Breast epithelium (tissue), 3 donors: Measurements from ENCODE around the gene THAP5.

Experiments used
- POLR2A ChIP-seq: fragments of 450-650 bp; IDR thresholded peaks from one replicate; pipeline ENCODE4 v1.6.1; 2016; ENCODE audit warnings: antibody characterized with exemption, mild to moderate bottlenecking, moderate library complexity
- POLR2AphosphoS5 ChIP-seq, 3 donors: sonication (generic); formaldehyde crosslinking; IDR thresholded peaks; one replicate each; pipeline ENCODE4 v1.6.1; 2017; ENCODE audit warnings: antibody characterized with exemption in 3 of 3
- TF ChIP-seq, protein P1 (sequence below), 3 donors: fragments of 450-650 bp; IDR thresholded peaks; one replicate each; pipeline ENCODE4 v1.5.1; 2016 to 2017; ENCODE audit warnings: antibody characterized with exemption in 3 of 3, mild to moderate bottlenecking in 3 of 3, moderate library complexity in 3 of 3

DNA sequence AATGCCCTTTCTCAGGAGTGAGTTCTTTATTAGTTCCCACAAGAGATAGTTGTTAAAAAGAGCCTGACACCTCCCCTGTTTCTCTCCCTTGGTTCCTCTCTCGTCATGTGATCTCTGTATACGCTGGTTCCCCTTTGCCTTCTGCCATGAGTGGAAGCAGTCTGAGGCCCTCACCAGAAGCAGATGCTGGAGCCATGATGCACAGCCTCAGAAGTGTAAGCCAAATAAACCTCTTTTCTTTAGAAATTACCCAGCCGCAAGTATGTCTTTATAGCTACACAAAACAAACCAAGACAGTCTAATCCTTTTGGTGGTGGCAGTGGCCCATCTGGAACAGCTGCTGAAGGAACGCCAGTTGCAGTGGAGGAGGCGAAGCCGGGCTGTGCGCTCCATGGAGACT is 9.4 kb upstream of the THAP5 start:
- TF ChIP-seq, protein P1, sequence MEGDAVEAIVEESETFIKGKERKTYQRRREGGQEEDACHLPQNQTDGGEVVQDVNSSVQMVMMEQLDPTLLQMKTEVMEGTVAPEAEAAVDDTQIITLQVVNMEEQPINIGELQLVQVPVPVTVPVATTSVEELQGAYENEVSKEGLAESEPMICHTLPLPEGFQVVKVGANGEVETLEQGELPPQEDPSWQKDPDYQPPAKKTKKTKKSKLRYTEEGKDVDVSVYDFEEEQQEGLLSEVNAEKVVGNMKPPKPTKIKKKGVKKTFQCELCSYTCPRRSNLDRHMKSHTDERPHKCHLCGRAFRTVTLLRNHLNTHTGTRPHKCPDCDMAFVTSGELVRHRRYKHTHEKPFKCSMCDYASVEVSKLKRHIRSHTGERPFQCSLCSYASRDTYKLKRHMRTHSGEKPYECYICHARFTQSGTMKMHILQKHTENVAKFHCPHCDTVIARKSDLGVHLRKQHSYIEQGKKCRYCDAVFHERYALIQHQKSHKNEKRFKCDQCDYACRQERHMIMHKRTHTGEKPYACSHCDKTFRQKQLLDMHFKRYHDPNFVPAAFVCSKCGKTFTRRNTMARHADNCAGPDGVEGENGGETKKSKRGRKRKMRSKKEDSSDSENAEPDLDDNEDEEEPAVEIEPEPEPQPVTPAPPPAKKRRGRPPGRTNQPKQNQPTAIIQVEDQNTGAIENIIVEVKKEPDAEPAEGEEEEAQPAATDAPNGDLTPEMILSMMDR (IDR thresholded peaks at IDR 0.05): no peak
- no peak for TF ChIP-seq POLR2A
- no peak for TF ChIP-seq POLR2AphosphoS5 (IDR thresholded peaks at IDR 0.05)
